ENCODE data around the gene PAK4.
A peak's percentile ranks its signal among the peaks of the same experiment; 100 is the strongest.

PAK4 gene

DNA sequence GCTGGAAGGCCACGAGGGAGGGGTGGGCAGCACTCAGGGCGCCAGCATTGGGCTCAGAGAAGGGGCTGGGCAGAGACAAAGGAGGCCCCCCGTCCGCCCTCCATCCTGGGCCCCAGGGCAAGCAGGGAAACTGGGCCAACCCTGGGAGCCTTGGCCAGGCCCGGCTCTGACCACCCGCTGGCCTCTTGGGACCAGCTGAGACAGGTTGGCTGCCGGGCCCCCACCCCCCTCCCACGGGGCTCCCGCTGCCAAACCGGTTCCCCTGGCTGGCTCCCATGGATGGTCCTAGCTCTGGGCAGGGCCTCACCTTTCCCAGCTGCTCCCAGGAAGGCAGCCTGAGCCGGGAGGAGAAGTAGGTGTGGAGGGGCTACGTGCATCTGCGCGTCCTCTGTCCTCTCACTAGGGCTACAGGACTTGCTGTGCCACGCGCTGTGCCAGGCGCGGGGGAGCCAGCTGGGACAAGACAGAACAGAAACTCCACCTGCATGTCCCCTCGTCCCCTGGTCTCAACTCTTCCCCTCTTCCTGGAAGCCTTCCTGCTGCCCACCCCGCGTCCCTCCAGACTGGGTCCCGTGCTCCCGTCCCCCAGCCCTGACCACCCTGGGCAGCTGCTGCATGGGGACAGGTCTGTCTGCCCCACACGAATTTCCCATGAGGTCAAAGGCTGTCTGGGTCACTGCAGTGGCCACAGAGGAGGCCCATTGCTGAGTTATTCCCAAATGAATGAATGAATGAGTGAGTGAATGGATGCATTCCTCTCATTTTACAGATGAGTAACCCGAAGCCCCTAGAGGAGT lies 42.1 kb downstream of the PAK4 start:
- ATAC-seq = no peak

- ATAC-seq = peak in 1 of 2 donors; percentile 13
Observed at GRCh38 chr19:39168258-39169142, 42.9 kb downstream of the PAK4 start.

DNA sequence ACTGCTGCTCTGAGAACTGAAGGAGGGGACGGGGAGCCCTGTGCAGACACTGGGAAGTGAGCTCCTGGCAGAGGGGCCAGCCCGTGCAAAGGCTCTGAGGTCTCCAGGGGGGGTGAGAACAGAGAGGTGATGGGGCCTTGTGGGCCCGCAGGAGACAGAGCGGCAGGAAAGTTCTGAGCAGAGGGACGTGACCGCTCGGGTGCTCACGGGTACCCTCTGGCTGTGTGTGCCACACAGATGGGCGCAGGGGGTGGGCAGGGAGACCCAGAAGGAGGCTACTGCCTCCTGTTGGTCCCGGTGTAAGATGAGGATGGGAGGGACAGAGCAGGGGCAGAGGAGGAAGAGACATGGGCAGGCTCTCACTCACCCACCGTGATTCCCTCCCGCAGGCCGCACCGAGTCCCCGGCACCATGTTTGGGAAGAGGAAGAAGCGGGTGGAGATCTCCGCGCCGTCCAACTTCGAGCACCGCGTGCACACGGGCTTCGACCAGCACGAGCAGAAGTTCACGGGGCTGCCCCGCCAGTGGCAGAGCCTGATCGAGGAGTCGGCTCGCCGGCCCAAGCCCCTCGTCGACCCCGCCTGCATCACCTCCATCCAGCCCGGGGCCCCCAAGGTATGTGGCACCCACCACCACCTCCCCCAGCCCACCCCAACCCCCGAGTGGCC lies 43.7 kb downstream of the PAK4 start:
- ATAC-seq = no peak

DNA sequence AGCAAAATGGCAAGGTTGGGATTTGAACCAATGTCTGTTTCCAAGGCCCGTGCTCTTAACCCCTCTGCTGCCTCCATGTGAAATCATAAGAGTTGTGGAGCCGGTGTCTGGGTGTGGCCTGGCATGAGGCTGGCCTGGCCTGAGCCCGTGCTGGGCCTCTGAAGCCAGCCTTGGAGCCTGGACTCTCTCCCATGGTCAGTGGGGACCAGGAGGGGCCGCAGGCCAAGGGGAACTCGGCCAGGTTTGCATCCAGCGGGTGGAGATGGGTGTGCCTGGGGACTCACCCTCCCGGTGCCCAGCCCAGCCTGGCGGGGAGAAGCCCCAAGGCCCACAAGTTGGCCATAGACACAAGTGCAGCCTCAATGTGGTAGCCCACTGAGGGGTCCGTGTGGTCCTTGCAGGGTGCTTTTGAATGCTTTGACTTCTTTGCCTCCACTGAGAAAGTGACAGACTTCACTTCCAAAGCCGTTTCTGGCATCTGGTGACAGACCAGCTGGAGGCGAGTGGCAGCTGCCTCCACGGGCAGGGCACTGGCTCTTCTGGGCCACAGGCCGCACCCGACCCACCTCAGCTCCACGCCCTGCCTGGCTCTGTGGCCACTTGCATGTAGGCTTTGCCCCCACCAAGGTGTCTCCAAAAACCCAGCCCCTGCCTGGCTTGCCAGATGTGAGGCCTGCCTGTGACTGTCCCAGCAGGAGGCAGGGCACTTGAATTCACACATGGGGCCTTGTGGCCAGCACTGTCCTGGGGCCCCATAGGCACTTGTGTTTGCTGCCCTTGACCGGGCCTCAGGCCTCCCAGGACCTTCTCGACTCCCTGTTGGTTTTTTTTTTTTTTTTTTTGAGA lies 45.0 kb downstream of the PAK4 start:
- no peak for ATAC-seq

GRCh38 chr19:39171479-39172465 lies 46.2 kb downstream of the PAK4 start:
- no peak for ATAC-seq

GRCh38 chr19:39172700-39173501 lies 47.3 kb downstream of the PAK4 start:
- ATAC-seq = no peak

- no peak for ATAC-seq
Observed at GRCh38 chr19:39173502-39173991, 48.0 kb downstream of the PAK4 start.

GRCh38 chr19:39174142-39174541 lies 48.6 kb downstream of the PAK4 start:
- ATAC-seq = no peak

DNA sequence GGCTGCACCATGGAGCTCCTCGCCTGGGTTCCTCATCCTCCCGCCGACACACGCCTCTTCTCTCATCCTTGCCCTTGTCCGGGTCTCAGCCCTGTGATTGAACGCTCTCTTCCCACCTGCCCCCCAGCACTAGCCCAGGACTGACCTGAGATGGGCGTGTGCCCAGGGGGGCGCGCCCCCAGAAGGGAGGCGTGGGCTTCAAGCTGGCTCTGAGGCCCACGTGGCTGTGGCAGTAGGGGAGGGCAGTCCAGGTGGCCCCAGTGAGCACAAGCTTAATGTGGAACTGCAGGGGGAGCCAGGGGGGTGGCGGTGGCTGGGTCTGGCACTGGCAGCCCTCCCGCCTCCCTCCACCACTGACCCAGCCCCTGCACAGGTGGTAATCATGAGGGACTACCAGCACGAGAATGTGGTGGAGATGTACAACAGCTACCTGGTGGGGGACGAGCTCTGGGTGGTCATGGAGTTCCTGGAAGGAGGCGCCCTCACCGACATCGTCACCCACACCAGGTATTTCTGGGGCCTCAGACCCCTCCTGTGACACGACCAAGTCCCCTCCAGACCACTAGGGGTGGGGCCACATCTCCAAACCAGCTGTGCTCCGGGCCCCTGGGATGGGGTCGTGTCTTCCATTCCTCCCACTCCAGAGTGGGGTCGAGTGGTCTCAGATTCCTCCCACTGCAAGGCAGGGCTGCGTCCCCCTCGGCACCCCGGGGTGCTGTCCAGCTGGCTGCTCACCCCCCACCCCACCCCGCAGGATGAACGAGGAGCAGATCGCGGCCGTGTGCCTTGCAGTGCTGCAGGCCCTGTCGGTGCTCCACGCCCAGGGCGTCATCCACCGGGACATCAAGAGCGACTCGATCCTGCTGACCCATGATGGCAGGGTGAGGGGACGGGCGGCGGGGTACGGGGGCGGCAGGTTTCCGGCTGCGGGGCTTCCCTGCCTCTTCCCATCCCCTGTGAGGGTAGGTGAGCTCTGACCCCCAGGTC lies 49.3 kb downstream of the PAK4 start:
- no peak for ATAC-seq

DNA sequence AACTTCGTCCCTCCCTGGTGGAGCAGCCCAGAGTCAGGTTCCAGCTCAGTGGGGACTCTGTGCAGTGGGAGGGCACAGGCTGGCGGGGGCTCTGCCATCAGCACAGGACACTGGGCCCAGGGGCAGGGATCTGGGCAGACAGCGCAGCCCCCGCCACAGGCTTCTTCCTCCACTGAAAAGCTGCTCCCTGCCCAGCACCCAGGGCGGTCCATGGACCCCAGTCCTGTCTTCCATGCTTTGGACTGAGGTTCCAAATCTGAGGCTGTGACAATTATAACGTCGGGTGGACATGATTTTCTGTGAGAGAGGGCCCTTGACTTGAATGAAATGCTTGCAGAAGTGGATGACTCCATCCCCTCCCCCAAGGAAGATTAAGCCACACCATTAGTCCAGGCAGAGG lies 50.0 kb downstream of the PAK4 start:
- no peak for ATAC-seq

GRCh38 chr19:39177110-39177699 lies 51.6 kb downstream of the PAK4 start:
- ATAC-seq = no peak

DNA sequence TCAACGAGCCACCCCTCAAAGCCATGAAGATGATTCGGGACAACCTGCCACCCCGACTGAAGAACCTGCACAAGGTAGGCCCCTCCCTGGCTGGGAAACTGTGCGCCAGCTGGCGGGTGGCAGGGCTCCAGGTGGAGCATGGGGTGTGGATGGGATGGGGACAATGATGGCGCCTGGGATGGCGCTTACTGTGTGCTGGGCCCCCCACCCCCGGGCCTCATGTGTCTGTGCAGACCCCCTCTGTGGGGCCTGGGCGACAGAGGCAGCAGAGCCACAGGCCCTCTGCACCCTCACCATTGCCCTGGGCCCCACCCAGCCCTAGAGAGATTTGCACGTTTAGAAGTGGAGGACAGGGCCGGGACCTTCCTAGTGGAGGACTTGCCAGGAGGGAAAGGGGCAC lies 52.1 kb downstream of the PAK4 start:
- ATAC-seq = no peak

DNA sequence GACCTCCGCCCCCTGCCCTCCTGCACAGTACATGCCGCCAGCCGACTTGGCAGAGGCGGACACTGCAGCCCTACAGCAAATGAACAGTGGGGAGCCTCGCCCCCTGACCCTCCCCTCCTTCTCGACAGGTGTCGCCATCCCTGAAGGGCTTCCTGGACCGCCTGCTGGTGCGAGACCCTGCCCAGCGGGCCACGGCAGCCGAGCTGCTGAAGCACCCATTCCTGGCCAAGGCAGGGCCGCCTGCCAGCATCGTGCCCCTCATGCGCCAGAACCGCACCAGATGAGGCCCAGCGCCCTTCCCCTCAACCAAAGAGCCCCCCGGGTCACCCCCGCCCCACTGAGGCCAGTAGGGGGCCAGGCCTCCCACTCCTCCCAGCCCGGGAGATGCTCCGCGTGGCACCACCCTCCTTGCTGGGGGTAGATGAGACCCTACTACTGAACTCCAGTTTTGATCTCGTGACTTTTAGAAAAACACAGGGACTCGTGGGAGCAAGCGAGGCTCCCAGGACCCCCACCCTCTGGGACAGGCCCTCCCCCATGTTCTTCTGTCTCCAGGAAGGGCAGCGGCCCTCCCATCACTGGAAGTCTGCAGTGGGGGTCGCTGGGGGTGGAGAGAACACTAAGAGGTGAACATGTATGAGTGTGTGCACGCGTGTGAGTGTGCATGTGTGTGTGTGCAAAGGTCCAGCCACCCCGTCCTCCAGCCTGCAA lies 52.9 kb downstream of the PAK4 start:
- no peak for ATAC-seq

- no peak for ATAC-seq
Observed at GRCh38 chr19:39179754-39180153, 54.2 kb downstream of the PAK4 start.

GRCh38 chr19:39180749-39181148 lies 55.2 kb downstream of the PAK4 start:
- ATAC-seq = no peak

DNA sequence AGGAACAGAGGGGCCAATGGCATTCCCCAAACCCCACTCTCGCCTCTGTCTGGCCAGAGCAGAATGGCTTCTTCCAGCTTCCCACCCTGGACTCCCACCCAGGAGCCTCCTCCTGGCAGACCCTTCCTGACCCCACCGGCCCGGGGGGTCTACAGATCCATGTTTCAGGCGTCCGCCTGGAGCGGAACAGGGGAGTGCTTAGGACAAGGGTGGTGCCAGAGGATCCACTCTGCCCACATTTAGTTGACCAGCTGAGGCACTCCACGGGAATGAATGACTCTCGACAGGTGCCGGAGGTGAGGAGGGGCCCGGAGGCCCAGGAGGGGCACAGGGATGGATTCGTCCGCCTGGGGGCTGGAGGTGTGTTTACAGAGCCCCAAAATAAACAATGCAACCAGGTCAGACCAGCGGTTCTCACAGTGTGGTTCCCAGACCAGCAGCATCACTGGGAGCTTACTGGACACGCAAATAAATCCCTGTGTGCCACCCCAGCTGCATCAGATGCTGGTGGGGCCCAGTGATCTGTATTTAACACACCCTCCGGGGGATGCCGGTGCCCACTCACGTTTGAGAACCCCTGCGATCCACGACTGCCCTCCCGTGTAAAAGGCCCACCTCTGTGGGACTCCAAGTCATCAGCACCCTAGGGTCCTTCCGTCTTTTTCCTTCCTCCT lies 56.1 kb downstream of the PAK4 start:
- ATAC-seq = no peak

GRCh38 chr19:39182174-39182505 lies 56.6 kb downstream of the PAK4 start:
- no peak for ATAC-seq
